Measurements from ENCODE around the gene MEF2C.

DNA sequence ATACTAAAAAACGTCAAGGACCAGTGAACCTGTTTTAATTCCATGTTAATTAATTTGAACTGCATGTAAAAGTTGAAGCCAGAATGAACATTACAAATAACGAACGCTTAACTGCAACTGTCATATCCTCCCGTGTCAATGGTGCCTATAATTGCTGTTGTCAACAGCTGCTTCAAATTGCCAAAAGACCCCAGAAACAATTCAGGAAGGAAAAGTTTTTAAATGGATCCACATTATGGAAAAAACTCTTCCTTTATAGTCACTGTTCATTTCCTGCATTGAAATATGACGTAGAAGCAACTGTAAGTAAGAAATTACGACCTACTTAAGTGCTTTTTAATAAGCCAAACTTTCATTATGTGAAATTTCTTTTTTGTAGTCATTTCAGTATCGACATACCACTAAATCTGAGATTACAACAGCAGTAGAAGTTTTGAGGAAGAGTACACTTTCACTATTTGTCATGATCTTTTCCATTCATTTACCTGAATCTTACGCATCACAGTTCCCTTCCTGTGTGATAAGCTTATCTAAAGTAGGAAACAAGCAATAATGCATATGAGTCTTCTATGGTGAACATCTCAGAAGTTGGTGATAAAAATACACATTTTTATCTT is 37.8 kb downstream of the MEF2C start:
- TF ChIP-seq POLR2AphosphoS5 (IDR thresholded peaks at IDR 0.05; ENCODE audit: borderline replicate concordance, low read depth, low read length) = no peak
- TF ChIP-seq EZH2 (IDR thresholded peaks at IDR 0.05) = no peak
